ENCODE data around the gene CIB1.

The CIB1 gene

GRCh38 chr15:90187257-90187868 lies 46.4 kb downstream of the CIB1 start:
- TF ChIP-seq CTCF (IDR thresholded peaks at IDR 0.05; ENCODE audit: low read length, missing control alignments) = no peak
- no peak for DNase-seq (ENCODE audit: low read depth)
- H3K4me3 ChIP-seq (replicated peaks; ENCODE audit: low read depth, low read length) = no peak overlapping the region

- peak overlapping the region; percentile 62 for H3K4me3 ChIP-seq (replicated peaks; ENCODE audit: low read depth, low read length)
- DNase-seq (ENCODE audit: low read depth) = no peak
- no peak for TF ChIP-seq CTCF (IDR thresholded peaks at IDR 0.05; ENCODE audit: low read length, missing control alignments)
Observed at GRCh38 chr15:90184786-90185704, 48.7 kb downstream of the CIB1 start.

- DNase-seq (ENCODE audit: low read depth) = peak; percentile 90
- H3K4me3 ChIP-seq (replicated peaks; ENCODE audit: low read depth, low read length) = peak overlapping the region; percentile 62
- no peak for TF ChIP-seq CTCF (IDR thresholded peaks at IDR 0.05; ENCODE audit: low read length, missing control alignments)
Observed at GRCh38 chr15:90184119-90184785, 49.5 kb downstream of the CIB1 start.

GRCh38 chr15:90181776-90182175 lies 52.0 kb downstream of the CIB1 start:
- TF ChIP-seq CTCF (IDR thresholded peaks at IDR 0.05; ENCODE audit: low read length, missing control alignments) = no peak
- no peak for DNase-seq (ENCODE audit: low read depth)
- no peak overlapping the region for H3K4me3 ChIP-seq (replicated peaks; ENCODE audit: low read depth, low read length)
